ENCODE results near the gene TNKS2. TPM values are rescaled to one million over a fixed set of nuclear protein-coding genes. Genes with fewer than 3 reads are reported as not detected.
A peak's percentile ranks its signal among the peaks of the same experiment; 100 is the strongest.
"Not testable (repeated sequence)": the region's sequence is repeated elsewhere in the genome, so short reads cannot be mapped to it uniquely, and the experiment has no call there.

The TNKS2 gene
- 14.0 and 15.5 TPM in 2 replicates for total RNA-seq (2014; rRNA removed; shearing (Covaris generic))

- peak; percentile 94 for DNase-seq (ENCODE audit: low spot score)
Measured at GRCh38 chr10:91797874-91798648, at the start of gene TNKS2. TSS of gene TNKS2 (plus strand) at chr10:91798426. CDS start at chr10:91798691, 265 bp downstream.

- not testable (repeated sequence) for DNase-seq (ENCODE audit: low spot score)
Measured at GRCh38 chr10:91749592-91749991, 48.6 kb upstream of the TNKS2 start.

- no peak for DNase-seq (ENCODE audit: low spot score)
Measured at GRCh38 chr10:91756286-91756685, 41.9 kb upstream of the TNKS2 start.

GRCh38 chr10:91758303-91759146 lies 39.7 kb upstream of the TNKS2 start:
- DNase-seq (ENCODE audit: low spot score), result peak; percentile 69

- no peak for DNase-seq (ENCODE audit: low spot score)
Measured at GRCh38 chr10:91759581-91759986, 38.6 kb upstream of the TNKS2 start.

GRCh38 chr10:91761721-91762120 lies 36.5 kb upstream of the TNKS2 start:
- DNase-seq (ENCODE audit: low spot score), result no peak

GRCh38 chr10:91762878-91763277 lies 35.3 kb upstream of the TNKS2 start:
- no peak for DNase-seq (ENCODE audit: low spot score)

- no peak for DNase-seq (ENCODE audit: low spot score)
Measured at GRCh38 chr10:91766676-91767075, 31.6 kb upstream of the TNKS2 start.

- no peak for DNase-seq (ENCODE audit: low spot score)
Measured at GRCh38 chr10:91768123-91768522, 30.1 kb upstream of the TNKS2 start.

GRCh38 chr10:91771907-91772306 lies 26.3 kb upstream of the TNKS2 start:
- DNase-seq (ENCODE audit: low spot score), result no peak

- DNase-seq (ENCODE audit: low spot score), result no peak
Measured at GRCh38 chr10:91772461-91772860, 25.8 kb upstream of the TNKS2 start.

GRCh38 chr10:91772869-91773268 lies 25.4 kb upstream of the TNKS2 start:
- no peak for DNase-seq (ENCODE audit: low spot score)

GRCh38 chr10:91774571-91774970 lies 23.7 kb upstream of the TNKS2 start:
- DNase-seq (ENCODE audit: low spot score), result no peak

- DNase-seq (ENCODE audit: low spot score), result no peak
Measured at GRCh38 chr10:91775731-91776130, 22.5 kb upstream of the TNKS2 start.

GRCh38 chr10:91776266-91776665 lies 22.0 kb upstream of the TNKS2 start:
- DNase-seq (ENCODE audit: low spot score), result no peak

GRCh38 chr10:91778485-91778884 lies 19.7 kb upstream of the TNKS2 start:
- no peak for DNase-seq (ENCODE audit: low spot score)

- DNase-seq (ENCODE audit: low spot score), result peak; percentile 50
Measured at GRCh38 chr10:91779011-91779605, 19.1 kb upstream of the TNKS2 start.

- no peak for DNase-seq (ENCODE audit: low spot score)
Measured at GRCh38 chr10:91782539-91782938, 15.7 kb upstream of the TNKS2 start.

GRCh38 chr10:91785830-91786229 lies 12.4 kb upstream of the TNKS2 start:
- no peak for DNase-seq (ENCODE audit: low spot score)

GRCh38 chr10:91787258-91787657 lies 11.0 kb upstream of the TNKS2 start:
- DNase-seq (ENCODE audit: low spot score), result no peak

- no peak for DNase-seq (ENCODE audit: low spot score)
Measured at GRCh38 chr10:91787810-91788209, 10.4 kb upstream of the TNKS2 start.

- DNase-seq (ENCODE audit: low spot score), result no peak
Measured at GRCh38 chr10:91788527-91788926, 9.7 kb upstream of the TNKS2 start.

Data from HT-29 (cell line).